Smooth muscle cell (in vitro differentiated cells): ENCODE measurements around the gene PLCB4. TPM values are rescaled to one million over a fixed set of nuclear protein-coding genes. Genes with fewer than 3 reads are reported as not detected.

Source experiments
- DNase-seq: peaks from one replicate; lab custom pipeline; 2025; ENCODE audit not compliant: unreplicated experiment; lab: John Stamatoyannopoulos, UW
- H2AFZ ChIP-seq: fragments of 200-600 bp; sonication (generic); 2 replicates; pipeline ENCODE4 v1.6.0; 2016; ENCODE audit warnings: antibody characterized with exemption, low read depth, mild to moderate bottlenecking
- H3F3A ChIP-seq: fragments of 200-600 bp; sonication (generic); 2 replicates; pipeline ENCODE4 v1.6.0; 2017; ENCODE audit warnings: antibody characterized with exemption, low read depth
- H3K27ac ChIP-seq: fragments of 200-600 bp; sonication (generic); 2 replicates; pipeline ENCODE4 v1.5.1; 2016; ENCODE audit warnings: low read depth, mild to moderate bottlenecking
- H3K27me3 ChIP-seq: fragments of 200-600 bp; sonication (generic); 2 replicates; pipeline ENCODE4 v1.6.1; 2016; ENCODE audit warnings: low read depth, mild to moderate bottlenecking
- H3K36me3 ChIP-seq: fragments of 200-600 bp; sonication (generic); 2 replicates; pipeline ENCODE4 v1.5.1; 2016; ENCODE audit warnings: low read depth
- H3K4me1 ChIP-seq: fragments of 200-600 bp; sonication (generic); 2 replicates; pipeline ENCODE4 v1.5.1; 2016; ENCODE audit warnings: low read depth
- H3K4me2 ChIP-seq: fragments of 200-600 bp; sonication (generic); 2 replicates; pipeline ENCODE4 v1.6.0; 2016; ENCODE audit warnings: mild to moderate bottlenecking
- H3K4me3 ChIP-seq: fragments of 200-600 bp; sonication (generic); 2 replicates; pipeline ENCODE4 v1.5.1; 2016; ENCODE audit warnings: mild to moderate bottlenecking
- H3K79me2 ChIP-seq: fragments of 200-600 bp; sonication (generic); 2 replicates; pipeline ENCODE4 v1.6.0; 2016; ENCODE audit warnings: low read depth, mild to moderate bottlenecking
- H3K9ac ChIP-seq: fragments of 200-600 bp; sonication (generic); 2 replicates; pipeline ENCODE4 v1.6.0; 2016; ENCODE audit warnings: low read depth
- H3K9me3 ChIP-seq: fragments of 200-600 bp; sonication (generic); replicated peaks from 2 replicates; pipeline ENCODE4 v1.5.1; 2016; ENCODE audit warnings: low read depth
- H4K20me1 ChIP-seq: fragments of 200-600 bp; sonication (generic); 2 replicates; pipeline ENCODE4 v1.6.0; 2016; ENCODE audit warnings: low read depth
- WGBS: methylation state at CpG from one replicate; pipeline ENCODE4 v1.1.7; 2016; ENCODE audit warnings: low lambda C conversion rate; 5-methylcytosine and 5-hydroxymethylcytosine counted together
- polyA plus RNA-seq: library from polyadenylated mRNA; unstranded; fragments of >200 nt; fragmentation: Nextera tagmentation; extraction: Ambion mirVana; gene quantifications from 2 replicates; pipeline ENCODE4 v1.2.1, GENCODE V29; 2016
- total RNA-seq: library from RNA; depleted of rRNA; stranded (reverse); fragments of >200 nt; gene quantifications from 2 replicates; pipeline ENCODE4 v1.2.3, GENCODE V29; 2014
- TF ChIP-seq, protein P1 (sequence below): fragments of 200-600 bp; sonication (generic); IDR thresholded peaks from 2 replicates; pipeline ENCODE4 v1.5.1; 2017; ENCODE audit warnings: borderline replicate concordance, mild to moderate bottlenecking, antibody characterized with exemption; ENCODE audit not compliant: insufficient read depth, poor library complexity, severe bottlenecking

PLCB4 gene
- total and polyA plus RNA-seq, 2 experiments from 2014 or later, result 3.0 to 5.3 TPM

DNA sequence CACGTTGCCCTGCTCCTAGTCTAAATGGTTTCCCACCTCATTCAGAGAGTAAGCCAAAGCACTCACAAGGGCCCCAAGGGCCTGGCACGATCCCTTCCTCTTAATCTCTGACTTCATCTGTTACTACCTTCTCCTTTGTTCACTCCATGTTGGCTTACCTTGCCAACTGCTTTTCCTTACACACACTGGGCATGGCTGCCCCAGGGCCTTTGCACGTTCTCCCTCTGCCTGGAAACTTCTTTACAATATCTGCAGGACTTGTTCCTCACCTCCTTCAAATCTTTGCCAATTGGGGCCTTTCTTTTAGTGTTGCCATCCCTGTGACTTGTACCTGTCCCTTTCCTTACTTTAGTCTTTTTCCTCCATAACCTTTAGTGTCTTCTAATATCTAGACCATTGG is 73.9 kb downstream of the PLCB4 start:
- no peaks in the 10 kb centered on the region for H3K27me3 ChIP-seq
- no peaks in the 10 kb centered on the region for H3K4me1 ChIP-seq
- no peak overlapping the region for H3K4me2 ChIP-seq
- no peaks in the 10 kb centered on the region for H3K36me3 ChIP-seq
- H3K9ac ChIP-seq, result no peak overlapping the region
- TF ChIP-seq, protein P1, sequence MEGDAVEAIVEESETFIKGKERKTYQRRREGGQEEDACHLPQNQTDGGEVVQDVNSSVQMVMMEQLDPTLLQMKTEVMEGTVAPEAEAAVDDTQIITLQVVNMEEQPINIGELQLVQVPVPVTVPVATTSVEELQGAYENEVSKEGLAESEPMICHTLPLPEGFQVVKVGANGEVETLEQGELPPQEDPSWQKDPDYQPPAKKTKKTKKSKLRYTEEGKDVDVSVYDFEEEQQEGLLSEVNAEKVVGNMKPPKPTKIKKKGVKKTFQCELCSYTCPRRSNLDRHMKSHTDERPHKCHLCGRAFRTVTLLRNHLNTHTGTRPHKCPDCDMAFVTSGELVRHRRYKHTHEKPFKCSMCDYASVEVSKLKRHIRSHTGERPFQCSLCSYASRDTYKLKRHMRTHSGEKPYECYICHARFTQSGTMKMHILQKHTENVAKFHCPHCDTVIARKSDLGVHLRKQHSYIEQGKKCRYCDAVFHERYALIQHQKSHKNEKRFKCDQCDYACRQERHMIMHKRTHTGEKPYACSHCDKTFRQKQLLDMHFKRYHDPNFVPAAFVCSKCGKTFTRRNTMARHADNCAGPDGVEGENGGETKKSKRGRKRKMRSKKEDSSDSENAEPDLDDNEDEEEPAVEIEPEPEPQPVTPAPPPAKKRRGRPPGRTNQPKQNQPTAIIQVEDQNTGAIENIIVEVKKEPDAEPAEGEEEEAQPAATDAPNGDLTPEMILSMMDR, result no peak
- WGBS, result 84% methylated on average over 3 of the region's 3 CpGs
- H3K79me2 ChIP-seq, result no peaks in the 10 kb centered on the region
- H3K27ac ChIP-seq, result no peak overlapping the region
- no peak for DNase-seq
- no peaks in the 10 kb centered on the region for H3K9me3 ChIP-seq
- H3F3A ChIP-seq, result no peaks in the 10 kb centered on the region
- H4K20me1 ChIP-seq, result no peaks in the 10 kb centered on the region
- no peak overlapping the region for H3K4me3 ChIP-seq
- H2AFZ ChIP-seq, result no peak overlapping the region

DNA sequence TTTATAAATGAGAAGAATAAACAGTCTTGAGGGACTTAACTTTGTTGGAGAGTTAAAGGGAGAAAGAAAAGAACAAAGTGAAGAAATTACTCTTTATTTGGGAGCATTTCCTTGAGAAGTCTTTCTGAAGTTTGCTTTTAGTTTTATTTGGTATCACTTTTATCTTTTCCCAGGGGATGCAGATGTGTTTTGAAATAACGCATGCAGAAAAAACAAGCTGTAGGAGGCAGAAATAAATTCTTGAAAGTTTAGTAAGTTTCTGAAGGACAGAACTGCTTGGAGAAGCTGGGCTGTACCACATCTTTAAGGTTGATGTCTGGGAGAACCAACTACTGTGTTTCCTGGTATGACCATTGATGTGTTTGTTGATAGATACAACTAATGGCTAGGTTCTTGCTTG is 75.0 kb downstream of the PLCB4 start:
- no peak overlapping the region for H2AFZ ChIP-seq
- TF ChIP-seq, protein P1, result no peak
- H3K4me3 ChIP-seq, result no peak overlapping the region
- no peaks in the 10 kb centered on the region for H3K79me2 ChIP-seq
- DNase-seq, result no peak
- H3K4me2 ChIP-seq, result no peak overlapping the region
- H3K27ac ChIP-seq, result no peak overlapping the region
- no peaks in the 10 kb centered on the region for H3K36me3 ChIP-seq
- no peaks in the 10 kb centered on the region for H3F3A ChIP-seq
- H3K9me3 ChIP-seq, result no peaks in the 10 kb centered on the region
- no peak overlapping the region for H3K9ac ChIP-seq
- WGBS, result 86% methylated on average over 1 of the region's 1 CpG
- H3K4me1 ChIP-seq, result no peaks in the 10 kb centered on the region
- no peaks in the 10 kb centered on the region for H3K27me3 ChIP-seq
- no peaks in the 10 kb centered on the region for H4K20me1 ChIP-seq

DNA sequence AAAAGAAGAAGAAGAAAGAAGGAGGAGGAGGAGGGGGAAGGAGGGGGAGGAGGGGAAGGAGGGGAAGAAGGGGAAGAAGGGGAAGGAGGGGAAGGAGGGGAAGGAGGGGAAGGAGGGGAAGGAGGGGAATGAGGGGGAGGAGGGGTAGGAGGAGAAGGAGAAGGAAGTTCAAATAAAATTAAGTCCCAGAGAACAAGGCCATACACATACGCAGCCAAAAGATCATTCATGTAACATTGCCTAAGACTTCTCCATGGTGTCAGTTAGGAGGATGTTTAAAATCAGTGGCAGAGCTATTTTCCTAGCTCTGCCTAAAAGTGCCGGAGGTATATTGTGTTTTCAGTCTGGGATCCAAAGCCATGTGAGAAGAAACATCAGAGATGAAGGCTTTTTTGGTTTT is 75.8 kb downstream of the PLCB4 start:
- WGBS, result 43% methylated on average over 2 of the region's 2 CpGs
- H3K36me3 ChIP-seq, result no peaks in the 10 kb centered on the region
- H3K4me1 ChIP-seq, result no peaks in the 10 kb centered on the region
- no peak overlapping the region for H3K4me2 ChIP-seq
- no peaks in the 10 kb centered on the region for H3K27me3 ChIP-seq
- H4K20me1 ChIP-seq, result no peaks in the 10 kb centered on the region
- no peaks in the 10 kb centered on the region for H3F3A ChIP-seq
- H3K27ac ChIP-seq, result no peak overlapping the region
- H2AFZ ChIP-seq, result no peak overlapping the region
- H3K9ac ChIP-seq, result no peak overlapping the region
- TF ChIP-seq, protein P1, result no peak
- no peak for DNase-seq
- H3K9me3 ChIP-seq, result no peaks in the 10 kb centered on the region
- no peak overlapping the region for H3K4me3 ChIP-seq
- H3K79me2 ChIP-seq, result no peaks in the 10 kb centered on the region

DNA sequence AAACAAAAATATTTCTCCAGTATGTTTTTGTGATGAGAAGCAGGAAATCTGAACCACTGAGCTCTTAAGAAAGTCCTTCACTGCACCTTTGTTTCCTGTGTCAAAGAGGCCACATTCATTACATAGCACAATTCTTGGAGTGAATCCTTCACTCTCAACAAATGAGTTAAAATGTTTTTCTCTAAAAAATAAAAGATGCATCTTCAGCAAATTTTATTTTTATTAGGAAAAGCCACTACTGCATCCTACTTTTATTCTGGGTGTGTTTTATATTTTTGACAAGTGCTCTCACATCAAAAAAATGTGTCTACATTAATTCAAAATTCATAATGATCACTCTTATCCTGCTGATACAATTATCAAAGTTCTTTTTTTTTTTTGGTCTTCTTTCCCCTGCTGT is 76.3 kb downstream of the PLCB4 start:
- Histone ChIP-seq H3K27me3 (no peaks in the 10 kb centered on the region), H3K27ac (no peak overlapping the region), H3K4me3 (no peak overlapping the region), H3F3A (no peaks in the 10 kb centered on the region), H4K20me1 (no peaks in the 10 kb centered on the region), H3K4me2 (no peak overlapping the region), H3K9ac (no peak overlapping the region), H3K79me2 (no peaks in the 10 kb centered on the region), H2AFZ (no peak overlapping the region), H3K36me3 (no peaks in the 10 kb centered on the region), H3K4me1 (no peaks in the 10 kb centered on the region), H3K9me3 (no peaks in the 10 kb centered on the region)
- DNase-seq, result no peak
- TF ChIP-seq, protein P1, result no peak
